HG03432 (cell line): ENCODE data around the gene GNGT2.

ENCODE experiments used
- ATAC-seq: cut with Tn5 transposase; IDR thresholded peaks from one replicate; pipeline ENCODE4 v1.9.1; 2021; ENCODE audit warnings: mild to moderate bottlenecking, moderate library complexity; ENCODE audit not compliant: unreplicated experiment

Gene GNGT2

DNA sequence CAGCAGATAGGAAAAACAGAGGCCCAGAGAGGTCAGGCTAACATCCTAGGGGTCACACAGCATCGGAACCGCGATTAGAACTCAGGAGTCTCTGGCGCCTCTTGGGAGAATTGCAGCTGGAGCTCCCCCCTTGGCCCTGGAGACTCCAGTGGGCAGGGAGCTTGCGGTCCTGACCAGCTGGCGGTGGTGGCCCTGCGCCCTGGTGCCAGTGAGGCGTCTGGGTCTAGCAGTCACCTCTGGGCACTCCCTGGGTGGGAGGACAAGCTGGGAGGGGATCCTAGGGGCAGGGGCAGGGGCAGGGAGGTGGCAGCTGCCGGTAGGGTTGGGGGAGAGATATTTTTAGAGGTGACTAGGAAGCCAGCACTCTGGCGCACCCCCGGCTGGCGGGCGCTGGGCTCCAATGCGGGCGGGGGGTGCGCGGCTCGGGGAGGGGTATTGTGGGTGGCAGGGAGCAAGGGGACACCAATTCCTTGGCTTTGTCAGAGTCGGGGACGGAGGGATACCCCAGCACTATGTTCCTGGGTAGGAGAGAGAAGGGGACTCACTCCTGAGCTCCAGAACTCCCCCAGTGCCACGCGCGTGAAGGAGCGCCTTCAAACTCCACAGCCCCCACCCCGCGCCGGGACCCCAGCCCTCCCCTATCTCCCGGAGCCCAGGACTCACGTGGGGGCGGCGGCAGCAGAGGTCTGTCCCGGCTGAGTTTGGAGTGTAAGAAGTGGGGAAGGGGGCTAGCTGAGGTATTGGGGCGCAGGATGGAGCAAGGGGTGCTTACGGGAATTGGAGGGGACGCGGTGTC, 19.6 kb upstream of the GNGT2 start:
- no peak for ATAC-seq

DNA sequence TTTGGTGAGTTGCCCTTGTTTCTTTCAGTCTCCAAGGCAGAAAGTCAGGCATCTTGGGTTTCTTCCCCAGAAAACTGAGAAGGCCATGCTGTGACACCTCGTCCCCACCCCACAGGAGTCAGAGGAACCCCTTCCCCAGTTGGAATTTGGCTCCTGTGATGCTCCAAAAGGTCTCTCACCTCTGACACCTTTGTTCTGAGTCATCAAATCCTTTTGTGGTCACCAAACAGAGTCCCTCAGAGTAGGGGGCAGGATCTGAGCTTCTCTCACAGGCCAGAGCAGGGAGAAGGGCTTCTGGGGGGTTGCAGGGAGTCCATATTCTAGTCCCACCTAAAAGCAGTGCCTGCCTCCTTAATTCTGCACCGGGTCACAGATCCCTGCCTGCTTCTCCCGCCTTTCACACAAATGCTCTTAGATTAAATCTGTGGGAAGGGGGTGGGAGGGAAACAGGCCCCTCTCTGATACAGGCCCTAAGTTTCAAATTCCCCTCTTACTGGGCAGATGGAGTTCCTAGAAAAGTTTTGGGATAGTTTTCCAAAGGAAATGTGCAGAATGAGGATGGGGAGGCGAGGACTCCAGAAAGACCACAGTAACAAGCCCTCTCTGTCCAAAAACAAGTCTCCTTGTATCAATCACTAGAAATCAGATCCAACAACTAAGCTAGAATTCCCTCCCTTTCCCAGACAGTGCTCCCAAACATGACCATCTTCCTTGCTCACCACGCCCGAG, 18.9 kb upstream of the GNGT2 start:
- no peak for ATAC-seq

DNA sequence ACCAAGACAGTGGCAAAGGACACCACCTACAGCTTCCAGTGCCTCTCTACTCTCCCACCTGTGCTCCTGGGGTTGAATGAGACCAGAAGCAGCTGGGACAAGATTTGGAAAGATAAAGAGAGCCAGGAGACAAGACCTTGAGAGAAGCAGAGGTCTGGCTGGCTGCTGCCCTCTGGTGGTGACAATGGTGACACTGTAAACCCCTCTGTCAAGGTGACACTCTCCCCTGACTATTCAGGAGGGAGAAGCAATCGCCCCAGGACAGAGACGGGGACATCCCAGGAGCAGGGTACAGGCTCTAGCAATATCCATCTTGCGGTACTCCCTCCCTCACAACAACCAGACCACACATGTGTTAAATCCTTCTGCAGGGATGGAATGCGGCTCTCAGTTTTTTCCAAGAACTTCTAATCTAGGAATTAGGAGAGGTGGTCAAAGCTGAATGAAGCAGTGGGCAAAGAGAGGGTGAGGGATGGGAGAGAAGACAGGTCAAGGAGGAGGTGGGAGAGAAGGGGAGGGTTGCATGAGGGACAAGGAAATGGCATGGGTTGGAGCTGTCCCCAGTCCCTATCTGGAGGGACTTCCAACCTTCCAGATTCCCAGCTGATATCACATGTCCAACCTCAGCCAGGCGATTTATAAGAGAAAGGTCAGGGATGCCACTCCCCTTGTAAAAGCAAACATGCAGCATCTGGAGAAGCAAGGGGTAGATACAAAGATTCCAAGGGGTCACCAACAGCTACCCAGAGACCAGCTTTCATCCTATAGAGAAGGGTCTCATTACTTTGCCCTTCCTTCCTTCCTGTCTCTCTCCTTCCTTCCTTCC, 17.3 kb upstream of the GNGT2 start:
- ATAC-seq, result no peak

DNA sequence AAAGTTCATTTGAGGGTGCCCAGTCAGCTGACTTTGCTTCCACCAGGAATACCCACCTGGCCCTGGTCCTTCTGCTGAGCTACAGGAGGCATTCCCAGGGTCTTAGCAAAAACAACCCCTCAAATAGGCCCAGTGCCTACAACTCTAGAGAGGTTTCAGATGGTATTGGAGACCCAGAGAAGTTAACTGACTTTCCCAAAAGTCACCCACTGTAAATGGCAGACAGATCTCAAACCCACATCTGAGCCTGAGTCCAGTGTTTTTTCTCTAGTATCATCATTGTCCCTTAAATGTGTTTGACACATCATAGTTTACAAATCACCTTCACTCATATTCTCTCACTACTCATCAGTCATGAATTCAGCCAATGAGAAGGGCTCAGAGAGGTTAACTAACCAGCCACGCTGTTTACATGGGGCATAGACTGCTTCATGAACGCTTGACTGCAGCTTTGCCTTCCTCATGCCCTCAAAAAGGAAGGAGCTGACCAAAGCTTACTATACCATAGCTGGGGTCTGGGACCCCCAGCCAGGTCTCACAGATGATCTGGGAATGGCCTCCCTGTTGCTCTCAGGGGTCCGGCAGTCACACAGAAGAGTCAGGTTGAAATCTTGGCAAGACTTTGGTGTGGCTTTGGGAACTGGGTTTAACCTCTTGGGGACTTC, 16.5 kb upstream of the GNGT2 start:
- no peak for ATAC-seq

DNA sequence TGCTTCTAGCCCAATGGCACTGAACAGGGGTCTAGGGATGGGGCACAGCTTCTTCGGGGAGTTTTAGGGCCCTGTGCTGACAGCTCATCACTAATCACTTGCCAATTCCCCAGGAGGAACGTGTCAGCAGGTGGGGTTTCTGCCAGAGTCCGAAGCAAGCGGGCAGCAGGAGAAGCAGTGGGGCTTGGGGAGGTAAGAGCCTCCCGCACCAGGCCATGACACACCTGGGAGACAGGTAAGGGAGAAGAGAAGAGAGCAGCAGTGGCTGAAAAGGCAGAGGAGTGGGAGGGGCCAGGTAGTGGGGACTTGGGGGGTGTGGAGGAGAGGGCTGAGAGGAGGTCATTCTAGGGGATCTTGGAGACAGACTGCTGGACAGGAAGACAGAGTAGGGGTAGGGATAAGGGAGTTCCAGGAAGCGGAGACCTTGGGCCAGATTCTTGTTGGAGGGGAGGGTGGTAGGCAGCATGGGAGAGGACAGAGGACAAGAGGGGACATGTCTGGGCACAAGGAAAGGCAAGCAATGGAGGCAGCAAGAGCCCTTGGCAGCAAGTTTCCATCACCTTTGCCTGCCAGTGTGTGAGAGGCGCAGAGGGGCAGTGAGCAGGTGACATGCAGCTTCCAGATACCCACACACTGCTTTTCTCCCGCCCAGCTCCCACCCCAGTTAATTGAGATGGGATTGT, 15.3 kb upstream of the GNGT2 start:
- ATAC-seq, result no peak

DNA sequence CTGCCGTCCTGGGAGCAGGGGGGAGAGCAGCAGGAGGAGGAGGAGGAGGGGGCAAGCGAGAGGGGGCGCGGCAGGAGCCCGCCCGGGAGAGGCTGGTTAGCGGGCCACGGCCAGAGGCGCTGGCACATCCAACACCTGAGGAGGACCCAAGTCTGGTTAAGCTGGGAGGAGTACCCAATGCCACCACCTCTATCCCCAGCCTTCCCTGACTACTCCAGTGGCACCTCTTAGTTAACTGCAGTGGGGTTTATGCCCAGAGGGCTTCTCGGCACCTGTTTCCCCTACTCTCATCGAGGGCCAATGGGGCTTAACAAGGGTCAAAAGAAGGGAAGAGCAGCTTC, 14.6 kb upstream of the GNGT2 start:
- ATAC-seq, result no peak

DNA sequence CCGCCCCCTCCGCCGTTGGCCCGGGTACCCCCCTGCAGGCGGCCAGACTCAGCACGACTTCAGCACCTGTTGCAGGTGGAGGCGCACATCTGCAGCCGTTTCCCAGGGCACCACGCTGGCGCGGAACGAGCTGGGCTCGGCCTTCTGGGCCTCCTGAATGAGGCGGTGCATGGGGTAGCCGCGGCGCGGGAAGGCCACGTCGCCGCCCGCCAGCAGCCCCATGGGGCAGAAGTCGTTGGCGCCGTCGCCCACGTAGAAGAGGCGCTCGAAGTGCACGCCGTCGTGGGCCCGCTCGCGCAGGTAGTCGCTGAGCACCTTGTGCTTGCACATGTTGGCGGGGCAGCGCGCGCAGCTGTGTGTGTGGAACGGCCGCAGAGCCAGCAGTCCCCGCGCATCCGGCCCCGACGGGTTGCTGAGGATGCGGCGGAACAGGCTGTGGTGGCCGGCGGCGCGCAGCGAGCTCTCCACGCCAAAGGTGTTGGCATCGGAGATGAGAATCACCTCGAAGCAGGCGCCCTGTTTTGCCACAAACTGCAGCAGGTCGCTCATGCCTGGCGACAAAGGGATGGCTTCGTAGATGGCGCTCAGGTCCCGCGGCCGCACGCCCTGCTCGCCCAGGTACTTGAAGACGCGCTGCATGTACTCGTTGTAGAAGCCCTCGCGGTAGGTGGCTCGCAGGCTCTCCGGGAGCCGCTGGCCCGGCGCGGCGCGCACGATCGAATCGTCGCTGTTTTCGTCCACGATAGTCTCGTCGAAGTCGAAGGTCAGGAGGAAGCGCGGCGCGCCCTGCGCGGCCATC, 14.0 kb upstream of the GNGT2 start:
- no peak for ATAC-seq

DNA sequence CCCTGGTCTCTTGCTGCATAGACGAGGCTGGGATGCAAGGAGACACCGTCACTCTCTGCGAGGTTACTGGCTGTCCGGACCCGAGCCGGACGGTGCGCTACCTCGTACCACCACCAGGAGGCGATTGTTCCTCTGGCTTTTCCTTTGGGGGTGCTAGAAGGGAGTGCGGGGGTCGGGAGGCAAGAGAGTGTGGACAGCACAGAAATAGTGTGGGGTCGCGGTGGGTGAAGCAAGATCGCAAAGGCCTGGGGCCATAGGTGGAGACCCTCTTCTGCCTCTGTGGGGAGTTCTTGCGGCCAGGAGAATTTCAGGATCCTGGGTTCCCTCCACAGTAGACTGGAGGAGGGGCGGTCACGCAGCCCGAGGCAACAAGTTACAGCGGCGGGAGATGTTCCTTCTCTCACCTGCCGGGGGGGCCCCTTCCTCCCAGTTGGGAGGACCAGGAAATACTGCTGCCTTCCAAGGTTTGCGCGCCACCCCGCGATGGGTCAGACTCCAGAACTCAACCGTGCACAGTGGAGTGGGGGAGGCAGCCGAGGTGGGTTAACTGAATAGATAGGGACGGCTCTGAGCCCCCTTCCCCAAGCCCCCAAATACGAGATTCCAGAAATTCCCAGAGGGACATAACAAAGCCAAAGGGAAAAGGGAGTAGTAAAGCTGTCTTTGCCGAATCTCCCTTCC, 13.3 kb upstream of the GNGT2 start:
- ATAC-seq, result no peak

DNA sequence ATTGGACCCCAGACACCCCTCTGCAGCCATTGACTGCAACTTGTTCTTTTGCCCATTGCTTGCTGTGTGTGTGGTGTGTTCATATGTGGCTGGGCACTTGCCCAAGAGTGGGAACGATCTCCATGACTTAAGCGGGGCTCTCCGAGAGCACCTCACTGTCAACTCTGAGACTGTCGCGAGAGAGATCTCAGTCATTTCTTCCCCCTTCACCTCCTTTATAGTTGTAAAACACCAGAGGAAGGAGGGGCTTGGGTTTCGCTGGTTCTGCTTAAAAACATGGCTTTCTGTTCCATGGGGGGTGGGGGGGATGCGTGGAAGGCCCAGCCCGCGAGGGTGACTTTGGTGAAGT, 12.8 kb upstream of the GNGT2 start:
- ATAC-seq, result no peak

DNA sequence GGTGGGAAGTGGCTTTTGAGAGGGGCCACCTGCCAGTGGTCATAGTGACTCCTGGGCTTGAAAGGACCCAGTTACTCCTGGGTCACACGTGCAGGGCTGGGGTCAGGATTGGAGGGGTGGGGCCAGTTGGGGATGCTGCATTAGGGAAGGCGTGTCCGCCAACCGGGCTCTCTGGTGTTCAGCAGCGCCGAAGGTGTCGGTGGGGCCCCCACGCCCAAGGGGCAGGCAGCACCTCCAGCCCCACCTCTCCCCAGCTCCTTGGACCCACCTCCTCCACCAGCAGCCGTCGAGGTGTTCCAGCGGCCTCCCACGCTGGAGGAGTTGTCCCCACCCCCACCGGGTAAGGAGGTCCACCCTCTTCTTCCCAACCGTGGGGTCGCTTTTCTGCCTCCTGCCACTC, 9.6 kb upstream of the GNGT2 start:
- ATAC-seq, result no peak

DNA sequence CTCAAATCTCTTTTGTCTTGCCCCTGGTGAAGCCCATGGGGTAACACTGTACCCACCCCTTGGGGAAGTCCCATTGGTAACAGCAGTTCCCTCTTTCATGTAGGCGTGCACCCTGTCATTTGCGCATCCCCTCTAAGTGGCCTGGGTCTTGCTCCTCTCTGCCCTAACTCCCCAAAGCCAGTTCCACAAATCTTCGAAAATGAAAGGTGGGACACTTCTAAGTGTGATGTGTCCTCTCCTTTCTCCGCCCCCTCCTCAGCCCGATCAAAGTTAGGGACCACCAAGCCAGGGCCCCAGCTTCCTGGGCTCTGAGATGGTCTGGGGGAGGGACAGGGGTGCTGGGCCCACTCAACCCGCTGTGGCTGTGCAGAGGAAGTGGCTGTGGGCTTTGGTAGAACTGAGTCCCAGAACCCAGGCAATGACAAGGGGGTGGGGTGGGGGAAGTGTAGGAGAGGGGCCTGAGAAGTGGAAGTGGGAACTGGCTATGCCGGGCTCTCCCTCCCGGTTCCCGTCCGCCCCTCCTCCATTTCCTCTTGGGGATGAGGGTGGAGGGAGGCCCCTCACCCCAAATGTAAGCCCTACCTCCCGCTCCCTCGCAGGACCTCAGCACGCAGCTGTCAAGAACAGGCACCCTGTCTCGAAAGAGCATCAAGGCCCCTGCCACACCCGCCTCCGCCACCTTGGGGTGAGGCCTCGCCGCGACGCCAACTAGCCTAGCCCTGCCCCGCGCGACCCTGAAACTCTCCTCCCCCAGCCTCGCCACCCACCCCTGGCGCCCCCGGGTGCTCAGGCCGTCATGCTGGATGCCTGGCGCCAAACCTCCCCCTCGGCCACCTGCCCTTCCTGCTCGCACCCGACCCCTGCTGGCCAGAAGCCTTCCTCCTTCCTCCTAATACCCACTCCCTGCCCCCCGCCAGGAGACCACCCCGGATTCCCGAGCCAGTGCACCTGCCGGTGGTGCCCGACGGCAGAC, 8.9 kb upstream of the GNGT2 start:
- no peak for ATAC-seq

DNA sequence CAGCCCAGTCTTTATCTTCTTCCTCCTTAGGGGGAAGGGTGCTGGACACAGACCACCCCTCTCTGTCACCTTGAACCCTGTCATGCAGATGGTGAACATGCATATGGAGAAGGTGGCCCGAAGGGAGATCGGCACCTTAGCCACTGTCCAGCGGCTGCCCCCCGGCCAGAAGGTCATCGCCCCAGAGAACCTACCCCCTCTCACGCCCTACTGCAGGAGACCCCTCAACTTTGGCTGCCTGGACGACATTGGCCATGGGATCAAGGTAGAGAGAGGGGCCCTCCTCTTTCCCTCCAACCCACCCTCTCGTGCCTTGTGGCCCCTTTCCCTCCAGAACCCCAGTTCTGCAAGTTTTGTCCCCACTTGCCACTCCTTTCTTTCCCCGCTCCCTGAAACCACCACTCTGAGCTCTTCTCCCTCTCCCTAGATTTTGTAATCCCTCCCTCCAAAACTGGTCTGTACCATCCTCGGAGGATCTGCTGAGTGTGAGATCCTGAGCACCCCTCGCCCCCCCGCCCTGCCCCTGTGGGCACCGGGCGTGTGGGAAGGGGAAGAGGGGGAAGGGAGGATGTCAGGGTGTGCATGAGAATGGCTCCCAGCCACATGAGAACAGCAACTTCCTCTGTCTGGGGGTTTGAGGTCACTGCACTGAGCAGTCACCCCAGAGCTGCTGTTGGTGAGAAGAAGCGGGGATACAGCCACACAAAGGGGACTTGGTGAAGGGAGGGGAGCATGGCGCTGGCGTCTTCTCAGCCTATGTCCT, 7.5 kb upstream of the GNGT2 start:
- ATAC-seq, result peak; percentile 55

DNA sequence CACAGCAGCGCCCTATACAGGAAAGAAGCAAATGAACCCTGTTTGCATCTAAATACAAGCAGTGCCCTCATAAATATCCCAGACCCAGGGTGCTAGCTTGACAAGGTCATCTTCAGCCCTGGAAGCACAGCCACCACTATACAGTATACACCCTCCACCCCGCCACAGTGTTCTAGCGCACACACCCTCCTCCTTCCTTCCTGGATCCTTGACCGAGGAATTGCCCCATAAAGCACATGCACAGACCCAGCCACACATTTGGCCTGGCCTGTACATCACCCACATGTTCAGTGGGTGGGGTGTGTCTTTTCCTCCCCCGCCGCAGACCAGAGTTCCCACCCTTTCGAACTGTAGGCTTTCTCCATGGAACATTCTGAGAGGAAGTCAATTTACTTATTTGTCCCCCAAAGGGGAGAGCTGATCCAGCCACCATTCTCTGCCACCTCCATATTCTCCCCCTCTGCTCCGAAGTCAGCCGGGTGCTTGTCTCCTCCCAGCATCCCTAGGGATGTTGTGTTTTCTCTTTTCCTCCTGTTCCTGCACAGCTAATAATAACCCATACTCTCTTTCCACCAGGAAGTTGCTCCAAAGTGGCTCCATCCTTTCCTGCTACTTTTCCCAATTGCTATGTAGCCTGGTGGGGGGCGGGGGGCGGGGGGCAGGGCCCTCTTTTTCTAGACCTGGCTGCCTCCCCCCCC, 6.7 kb upstream of the GNGT2 start:
- no peak for ATAC-seq

DNA sequence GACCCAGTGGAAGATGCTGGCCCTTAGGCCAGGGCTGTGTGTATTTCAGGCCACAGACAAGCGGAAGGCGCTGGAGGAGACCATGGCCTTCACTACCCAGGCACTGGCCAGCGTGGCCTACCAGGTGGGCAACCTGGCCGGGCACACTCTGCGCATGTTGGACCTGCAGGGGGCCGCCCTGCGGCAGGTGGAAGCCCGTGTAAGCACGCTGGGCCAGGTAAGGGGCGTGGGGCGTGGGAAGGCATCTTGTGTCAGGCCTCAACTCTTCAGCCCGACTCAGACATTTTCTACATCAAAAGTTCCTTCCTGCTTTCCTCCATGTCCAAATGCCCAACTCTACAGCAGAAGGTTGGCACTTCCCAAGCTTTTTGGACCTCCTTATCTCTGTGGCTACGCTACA, 6.1 kb upstream of the GNGT2 start:
- no peak for ATAC-seq

DNA sequence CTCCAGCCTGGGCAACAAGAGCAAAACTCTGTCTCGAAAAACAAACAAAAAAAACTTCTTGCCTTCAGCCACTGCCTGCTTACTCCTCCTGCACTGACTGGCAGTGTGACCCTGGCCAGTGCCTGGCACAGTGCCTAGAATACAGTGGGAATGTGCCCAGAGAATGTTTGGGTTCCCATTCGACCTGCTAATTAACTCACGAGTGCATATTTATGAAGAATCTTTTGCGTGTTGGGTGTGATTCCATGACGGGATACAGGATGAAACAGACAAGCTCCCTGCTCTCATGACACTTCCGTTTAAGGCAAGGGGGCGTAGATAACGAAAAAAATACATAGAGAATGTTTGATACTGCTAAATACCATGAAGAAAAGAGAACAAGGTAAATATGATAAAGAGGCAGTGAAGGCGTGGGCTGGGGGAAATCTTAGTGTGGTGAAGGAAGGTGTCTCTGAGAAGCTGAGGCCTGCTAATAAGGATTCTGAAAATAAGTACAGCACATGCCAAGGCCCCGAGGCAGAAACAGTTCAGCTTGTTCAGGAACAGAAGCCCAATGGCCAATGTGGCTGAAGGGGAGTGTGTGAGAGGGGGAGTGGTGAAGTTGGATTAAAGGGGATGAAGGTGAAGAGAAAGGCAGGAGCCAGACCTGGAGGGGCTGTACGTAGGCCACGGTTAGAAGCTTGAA, 4.4 kb upstream of the GNGT2 start:
- no peak for ATAC-seq

DNA sequence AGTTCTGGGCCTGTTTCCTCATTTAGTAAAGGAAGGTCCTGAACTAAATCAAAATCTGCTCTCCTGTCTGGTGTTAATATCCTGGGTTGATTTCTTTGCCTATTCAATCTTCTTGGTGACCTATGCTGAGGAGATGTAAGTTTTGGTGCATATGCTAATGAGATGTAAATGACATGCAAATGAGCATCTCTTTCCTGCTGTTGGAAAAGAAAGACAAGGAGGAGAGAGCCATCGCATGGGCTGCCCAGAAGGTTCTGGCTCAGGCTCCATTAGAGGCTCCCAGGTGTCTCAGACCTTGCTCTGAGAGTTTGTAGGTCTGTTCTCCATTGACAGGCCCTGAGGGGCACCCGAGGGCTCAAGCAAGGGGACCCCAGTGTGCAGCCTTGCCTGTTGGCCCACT, 3.5 kb upstream of the GNGT2 start:
- ATAC-seq, result no peak
